Small intestine (tissue), 7 donors: ENCODE measurements around the gene ZIC5. TPM values are rescaled to one million over a fixed set of nuclear protein-coding genes. Genes with fewer than 3 reads are reported as not detected.

Experiments
- DNase-seq, 2 donors: peaks; one replicate each; pipeline versions ENCODE4 v3.0.0 to v3.0.0-alpha.2; 2013
- FAIRE-seq: peaks from 2 replicates; lab custom pipeline; 2012; peaks lifted over from hg19 to GRCh38; lab: Jason Lieb, UNC
- H3K27ac ChIP-seq, 3 donors: one replicate each; pipeline ENCODE4 v1.5.1; 2013; ENCODE audit warnings: low read length in 2 of 3, mild to moderate bottlenecking in 2 of 3, control low read depth in 1 of 3, inconsistent platforms in 1 of 3, low read depth in 1 of 3, moderate library complexity in 1 of 3
- H3K27me3 ChIP-seq, 3 donors: one replicate each; pipeline ENCODE4 v1.6.1; 2013; ENCODE audit warnings: low read length in 3 of 3, inconsistent platforms in 1 of 3; ENCODE audit not compliant: control insufficient read depth in 3 of 3, insufficient read depth in 3 of 3
- H3K36me3 ChIP-seq, 3 donors: one replicate each; pipeline ENCODE4 v1.6.1; 2013; ENCODE audit warnings: low read length in 3 of 3, inconsistent platforms in 1 of 3, low read depth in 1 of 3, mild to moderate bottlenecking in 1 of 3, moderate library complexity in 1 of 3; ENCODE audit not compliant: control insufficient read depth in 3 of 3, insufficient read depth in 2 of 3
- H3K4me1 ChIP-seq, 3 donors: one replicate each; pipeline ENCODE4 v1.6.1; 2013; ENCODE audit warnings: low read length in 2 of 3, inconsistent platforms in 1 of 3, low read depth in 1 of 3, mild to moderate bottlenecking in 1 of 3, moderate library complexity in 1 of 3; ENCODE audit not compliant: control insufficient read depth in 3 of 3, insufficient read depth in 2 of 3
- H3K4me3 ChIP-seq, 3 donors: one replicate each; pipeline ENCODE4 v1.5.1; 2013; ENCODE audit warnings: low read length in 3 of 3, control low read depth in 1 of 3, inconsistent platforms in 1 of 3, low read depth in 1 of 3, mild to moderate bottlenecking in 1 of 3, moderate library complexity in 1 of 3
- H3K9me3 ChIP-seq, 2 donors: one replicate each; pipeline ENCODE4 v1.6.1; 2013; ENCODE audit warnings: low read depth in 1 of 2, low read length in 1 of 2; ENCODE audit not compliant: control insufficient read depth in 2 of 2, insufficient read depth in 1 of 2
- WGBS, 3 donors: extraction: QIAGEN DNeasy Blood & Tissue Kit; methylation state at CpG; one replicate each; pipeline ENCODE4 v1.1.7; 2013; 5-methylcytosine and 5-hydroxymethylcytosine counted together
- polyA plus RNA-seq, 4 donors: library from polyadenylated mRNA; stranded (reverse) in 3 of 4; unstranded in 1 of 4; fragments of 200-250 nt in 3 of 4; fragments of 120-200 nt in 1 of 4; gene quantifications; one replicate each; pipeline versions ENCODE4 v1.2.1 to v1.2.3, GENCODE V29; 2013
- donor health status: healthy with polysubstance abuse.
- donor health status: control.
- donor health status: control.
- donor health status: Bipolar disorder and iron deficiency.
- donor health status: healthy.

Gene ZIC5
- polyA plus RNA-seq, 4 donors = 0.01 TPM; not detected in 3

DNA sequence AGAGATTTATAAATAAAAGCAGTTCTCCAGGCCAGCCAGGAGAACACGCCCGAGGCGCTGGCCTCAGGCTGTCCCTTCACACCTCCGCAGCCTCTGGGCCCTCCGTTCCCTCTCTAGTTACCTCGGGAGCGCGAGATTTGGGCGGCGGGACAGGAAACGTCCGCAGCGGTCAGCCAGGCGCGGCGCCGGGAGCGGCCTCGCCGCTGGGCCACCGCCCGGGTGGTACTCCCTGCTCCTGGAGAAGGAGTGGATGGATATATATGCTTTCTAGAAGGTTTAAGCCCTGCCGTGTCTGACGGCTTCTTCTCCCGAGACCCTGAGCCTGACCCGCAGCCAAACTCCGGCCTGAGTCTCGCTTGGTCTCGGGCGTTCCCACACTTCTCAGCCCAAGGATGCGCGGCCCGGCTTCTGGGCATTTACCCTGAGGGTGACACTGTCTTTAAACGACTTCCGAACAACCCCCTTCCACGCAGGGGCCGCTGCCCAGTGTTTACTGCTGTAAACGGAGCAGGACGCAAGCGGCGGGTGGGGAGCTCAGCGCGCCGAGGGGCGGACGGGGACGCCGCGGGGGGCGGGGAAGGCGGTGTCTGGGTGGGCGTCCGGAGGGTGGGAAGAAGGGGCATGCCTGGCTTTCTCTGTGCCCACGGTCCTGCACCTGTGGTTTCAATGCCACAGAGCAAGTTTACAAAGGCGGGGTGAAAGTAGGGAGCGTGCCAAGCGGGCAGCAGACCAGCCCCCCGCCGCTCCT is 8.1 kb upstream of the ZIC5 start:
- Histone ChIP-seq H3K36me3 (no peaks in the 10 kb centered on the region), H3K4me3 (peak overlapping the region in 2 of 3 donors; percentile 12 to 57), H3K27ac (no peak overlapping the region), H3K27me3 (peaks cover 21 to 87% (median 71%) of the 10 kb centered on the region in 3 donors), H3K4me1 (peaks cover 0 to 7% (median 0%) of the 10 kb centered on the region in 3 donors), H3K9me3 (peaks cover 0 to 7% of the 10 kb centered on the region in 2 donors)
- WGBS, 3 donors = 2 to 4% (median 4%) methylated on average over 54 to 59 of the region's 59 CpGs
- DNase-seq = peak in 1 of 2 donors; percentile 16
- no peak for FAIRE-seq

DNA sequence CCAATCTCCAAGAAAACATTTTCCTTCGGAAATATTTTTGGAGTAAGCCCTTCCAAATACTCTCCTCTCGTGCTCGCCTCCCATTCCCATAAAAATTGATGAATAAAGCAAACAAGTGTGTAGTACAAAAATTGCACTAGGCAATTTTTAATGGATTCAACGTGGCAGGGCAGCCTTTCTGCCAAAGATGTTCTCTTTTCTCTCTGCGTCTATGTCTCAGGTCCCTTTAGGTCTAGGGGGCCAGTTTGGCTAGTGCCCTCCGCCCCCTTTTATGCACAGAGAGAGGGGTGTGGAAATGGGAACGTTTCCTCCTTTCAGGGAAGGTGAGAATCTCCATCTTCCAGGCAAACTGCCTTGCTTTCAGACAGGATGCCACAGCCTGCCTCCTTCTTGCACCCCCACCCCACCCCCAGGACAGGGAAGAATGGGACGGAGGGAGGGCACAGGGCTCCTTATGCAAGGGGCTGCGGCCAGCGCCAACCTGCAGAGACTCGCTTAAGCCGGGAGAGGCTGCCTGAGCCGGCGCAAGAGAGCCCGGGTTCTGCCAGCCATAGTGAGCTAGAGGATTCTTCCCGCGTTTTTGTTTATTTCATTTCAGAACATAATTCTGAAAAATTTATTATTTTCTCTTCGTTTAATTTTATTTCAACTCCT is 7.4 kb upstream of the ZIC5 start:
- Histone ChIP-seq H3K4me3 (no peak overlapping the region), H3K9me3 (peaks cover 0 to 7% of the 10 kb centered on the region in 2 donors), H3K27me3 (peaks cover 21 to 87% (median 68%) of the 10 kb centered on the region in 3 donors), H3K4me1 (peaks cover 0 to 7% (median 0%) of the 10 kb centered on the region in 3 donors), H3K36me3 (no peaks in the 10 kb centered on the region), H3K27ac (no peak overlapping the region)
- DNase-seq = peak in 1 of 2 donors; percentile 15
- 5 to 10% (median 7%) methylated on average over 18 of the region's 18 CpGs for WGBS, 3 donors
- no peak for FAIRE-seq

GRCh38 chr13:99977912-99978798 is 6.6 kb upstream of the ZIC5 start:
- H3K27ac ChIP-seq = no peak overlapping the region
- no peak for FAIRE-seq
- H3K4me3 ChIP-seq = no peak overlapping the region
- peaks cover 0 to 7% (median 0%) of the 10 kb centered on the region in 3 donors for H3K4me1 ChIP-seq
- H3K9me3 ChIP-seq = peaks cover 0 to 7% of the 10 kb centered on the region in 2 donors
- peak in 1 of 2 donors; percentile 11 for DNase-seq
- no peaks in the 10 kb centered on the region for H3K36me3 ChIP-seq
- 10 to 11% (median 10%) methylated on average over 52 of the region's 52 CpGs for WGBS, 3 donors
- H3K27me3 ChIP-seq = peaks cover 16 to 86% (median 62%) of the 10 kb centered on the region in 3 donors

- 18 to 37% (median 27%) methylated on average over 7 of the region's 7 CpGs for WGBS, 3 donors
- H3K36me3 ChIP-seq = no peaks in the 10 kb centered on the region
- no peak for FAIRE-seq
Measured at GRCh38 chr13:99977334-99977911, 5.9 kb upstream of the ZIC5 start.

DNA sequence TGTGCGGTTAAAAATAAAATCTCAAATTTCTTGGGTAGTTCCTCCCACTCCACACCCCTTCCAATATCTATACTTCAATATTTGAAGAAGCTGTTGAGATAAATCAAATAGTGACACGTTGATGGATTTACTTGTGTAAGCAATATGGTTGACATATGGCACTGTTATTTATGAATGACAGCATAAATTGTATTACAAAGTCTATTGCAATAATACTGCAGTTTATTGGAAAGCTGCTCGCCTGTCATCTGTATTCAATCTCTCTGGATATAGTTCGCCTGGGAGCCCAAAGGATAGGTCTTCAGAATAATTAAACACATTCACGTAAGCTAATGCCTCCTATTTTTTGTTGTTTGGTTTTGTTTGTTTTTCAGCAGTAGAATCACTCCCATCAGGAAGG is 5.0 kb upstream of the ZIC5 start:
- peaks cover under 1 to 92% (median 58%) of the 10 kb centered on the region in 3 donors for H3K27me3 ChIP-seq
- no peaks in the 10 kb centered on the region for H3K36me3 ChIP-seq
- DNase-seq = peak in 1 of 2 donors; percentile 3
- H3K4me3 ChIP-seq = no peak overlapping the region
- no peak for FAIRE-seq
- H3K9me3 ChIP-seq = peaks cover 0 to 7% of the 10 kb centered on the region in 2 donors
- 41 to 65% (median 54%) methylated on average over 5 of the region's 5 CpGs for WGBS, 3 donors
- no peak overlapping the region for H3K27ac ChIP-seq
- H3K4me1 ChIP-seq = peaks cover 0 to 7% (median 0%) of the 10 kb centered on the region in 3 donors

More at GRCh38 chr13:99977334-99977911, 5.9 kb upstream of the ZIC5 start:
- H3K4me3 ChIP-seq = no peak overlapping the region
- DNase-seq = peak in 1 of 2 donors; percentile 9
- H3K27me3 ChIP-seq = peaks cover 9 to 86% (median 56%) of the 10 kb centered on the region in 3 donors
- peaks cover 0 to 7% (median 0%) of the 10 kb centered on the region in 3 donors for H3K4me1 ChIP-seq
- H3K9me3 ChIP-seq = peaks cover 0 to 7% of the 10 kb centered on the region in 2 donors
- no peak overlapping the region for H3K27ac ChIP-seq

GRCh38 chr13:99975626-99976025 is 4.1 kb upstream of the ZIC5 start:
- no peaks in the 10 kb centered on the region for H3K36me3 ChIP-seq
- H3K27ac ChIP-seq = no peak overlapping the region
- FAIRE-seq = no peak
- H3K4me1 ChIP-seq = peaks cover 0 to 7% (median 3%) of the 10 kb centered on the region in 3 donors
- H3K27me3 ChIP-seq = peaks cover 3 to 91% (median 59%) of the 10 kb centered on the region in 3 donors
- peaks cover 0 to 7% of the 10 kb centered on the region in 2 donors for H3K9me3 ChIP-seq
- 12 to 25% (median 19%) methylated on average over 19 of the region's 19 CpGs for WGBS, 3 donors
- no peak overlapping the region for H3K4me3 ChIP-seq
- DNase-seq = no peak

- Histone ChIP-seq H3K27me3 (peaks cover 4 to 92% (median 57%) of the 10 kb centered on the region in 3 donors), H3K4me1 (peaks cover 0 to 4% (median 3%) of the 10 kb centered on the region in 3 donors), H3K27ac (no peak overlapping the region), H3K9me3 (peaks cover 0 to 7% of the 10 kb centered on the region in 2 donors), H3K4me3 (no peak overlapping the region), H3K36me3 (no peaks in the 10 kb centered on the region)
- DNase-seq = peak in 1 of 2 donors; percentile 2
- 8 to 13% (median 10%) methylated on average over 34 of the region's 34 CpGs for WGBS, 3 donors
- no peak for FAIRE-seq
Measured at GRCh38 chr13:99974939-99975561, 3.5 kb upstream of the ZIC5 start.
